AG09319 (cell line): ENCODE results near the gene SHB.

Experiments used
- DNase-seq: peaks from one replicate; pipeline ENCODE4 v3.0.0-alpha.2; 2010; ENCODE audit warnings: low read depth; ENCODE audit errors: extremely low read depth
- CTCF ChIP-seq: IDR thresholded peaks from 2 replicates; pipeline ENCODE4 v1.5.1; 2011; ENCODE audit warnings: low read depth, mild to moderate bottlenecking, inconsistent platforms, low read length, moderate library complexity

The SHB gene

GRCh38 chr9:37956423-37956820, 112.6 kb downstream of the SHB start:
- TF ChIP-seq CTCF, result no peak
- DNase-seq, result no peak

DNA sequence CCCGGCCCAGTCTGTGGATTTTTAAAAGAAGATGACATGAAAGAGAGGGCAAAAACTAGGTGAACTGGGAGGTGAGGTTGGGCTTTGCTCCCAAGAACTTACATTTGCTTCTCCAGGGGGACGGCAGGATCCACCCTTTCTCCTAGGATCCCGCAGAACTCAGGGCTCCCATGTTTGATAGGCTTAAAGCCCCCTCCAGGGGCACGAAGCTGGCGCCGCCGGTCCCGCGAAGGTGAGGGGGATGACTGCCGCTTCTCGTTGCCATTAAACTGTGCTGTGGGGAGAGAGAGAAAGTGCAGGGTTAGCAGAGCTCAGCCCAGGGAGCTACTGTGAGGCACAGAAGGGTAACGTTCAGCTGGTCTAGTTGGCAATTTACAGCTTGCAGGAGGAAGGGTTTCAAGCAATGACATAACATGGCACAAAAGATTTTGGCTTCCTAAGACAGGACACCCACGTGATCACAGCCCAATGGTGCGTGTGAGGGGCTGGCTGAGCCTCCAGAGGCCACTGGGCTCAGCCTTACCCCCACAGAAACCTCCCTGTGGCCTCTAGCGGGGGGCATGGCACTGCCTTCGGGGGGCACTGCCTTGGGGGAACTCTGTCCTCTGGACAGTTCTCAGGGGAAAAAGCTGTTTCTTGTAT, 113.1 kb downstream of the SHB start:
- TF ChIP-seq CTCF, result no peak
- no peak for DNase-seq

- no peak for DNase-seq
- no peak for TF ChIP-seq CTCF
Measured at GRCh38 chr9:37954581-37954981, 114.4 kb downstream of the SHB start.

- DNase-seq, result peak; percentile 80
- no peak for TF ChIP-seq CTCF
Measured at GRCh38 chr9:37953775-37954437, 115.1 kb downstream of the SHB start.

- no peak for DNase-seq
- no peak for TF ChIP-seq CTCF
Measured at GRCh38 chr9:37953206-37953774, 115.7 kb downstream of the SHB start.

DNA sequence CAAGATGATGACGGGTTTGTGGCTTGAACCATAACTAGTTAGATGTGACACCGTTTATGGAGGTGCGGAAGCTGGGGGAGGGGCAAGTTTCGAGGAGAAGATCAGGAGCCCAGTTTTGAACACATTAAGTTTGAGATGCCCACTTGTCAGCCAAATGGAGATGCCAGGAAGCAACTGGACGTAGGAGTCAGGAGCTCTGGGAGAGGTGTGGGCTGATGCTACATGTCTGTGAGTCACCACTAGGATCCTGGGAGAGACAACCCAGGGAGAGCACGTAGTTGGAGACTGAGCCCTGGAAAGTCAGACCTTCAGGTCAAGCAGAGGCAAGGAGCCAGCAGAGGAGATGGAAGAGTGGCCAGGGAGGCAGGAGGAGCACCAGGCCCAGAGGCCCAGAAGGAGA, 116.3 kb downstream of the SHB start:
- no peak for TF ChIP-seq CTCF
- DNase-seq, result peak; percentile 10

DNA sequence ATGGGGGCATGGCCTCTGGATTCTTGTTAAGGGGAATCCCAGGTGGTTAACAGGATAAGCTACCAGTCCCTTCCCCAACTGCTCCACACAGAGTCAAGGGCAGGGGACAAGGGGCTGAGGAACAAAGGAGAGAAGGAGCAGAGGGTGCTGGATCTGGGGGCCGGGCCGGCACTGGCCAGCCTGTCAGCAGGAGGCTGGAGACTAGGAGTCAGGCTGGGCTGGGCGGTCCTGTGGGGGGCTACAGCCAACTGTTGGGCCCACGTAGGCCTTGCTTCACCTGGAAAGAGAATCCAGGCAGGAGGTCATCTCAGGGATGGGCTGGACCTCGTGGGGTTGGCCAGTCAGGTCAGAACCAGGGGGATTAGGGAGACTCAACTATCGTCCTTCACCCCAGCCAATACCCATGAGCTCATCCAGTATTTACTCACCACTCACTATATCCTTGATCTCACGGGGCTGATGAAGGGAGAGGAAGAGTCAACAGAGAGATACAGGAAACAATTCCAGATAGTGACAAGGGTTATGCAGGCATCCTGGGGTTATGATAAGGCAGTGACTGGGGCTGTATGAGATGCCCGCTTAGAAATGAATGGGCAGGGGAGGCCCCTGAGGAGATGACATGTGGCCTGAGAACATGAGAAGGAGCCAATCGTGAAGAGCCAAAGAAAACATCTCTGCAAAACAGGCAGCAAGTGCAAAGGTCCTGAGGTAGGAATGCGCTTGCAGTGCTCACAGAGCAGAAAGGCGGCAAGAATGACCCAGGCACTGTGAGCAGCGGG, 117.2 kb downstream of the SHB start:
- no peak for TF ChIP-seq CTCF
- DNase-seq, result no peak
